Astrocyte of the spinal cord (primary cell): ENCODE measurements around the gene CCDC88C.

Source experiments
- DNase-seq: peaks from one replicate; pipeline ENCODE4 v3.0.0; 2011; ENCODE audit warnings: low read depth, low spot score
- H3K4me3 ChIP-seq: 2 replicates; pipeline ENCODE4 v1.5.1; 2011; ENCODE audit warnings: low read depth, mild to moderate bottlenecking, low read length, moderate library complexity
- in situ Hi-C: cut with HindIII; loops from 2 replicates; pipeline ENCODE4 v1.10.0; 2017; ENCODE audit warnings: low sequenced_read_pairs
- TF ChIP-seq, protein P1 (sequence below): IDR thresholded peaks from 2 replicates; pipeline ENCODE4 v1.5.1; 2012; ENCODE audit warnings: low read depth, mild to moderate bottlenecking, low read length, inconsistent platforms

CCDC88C gene

DNA sequence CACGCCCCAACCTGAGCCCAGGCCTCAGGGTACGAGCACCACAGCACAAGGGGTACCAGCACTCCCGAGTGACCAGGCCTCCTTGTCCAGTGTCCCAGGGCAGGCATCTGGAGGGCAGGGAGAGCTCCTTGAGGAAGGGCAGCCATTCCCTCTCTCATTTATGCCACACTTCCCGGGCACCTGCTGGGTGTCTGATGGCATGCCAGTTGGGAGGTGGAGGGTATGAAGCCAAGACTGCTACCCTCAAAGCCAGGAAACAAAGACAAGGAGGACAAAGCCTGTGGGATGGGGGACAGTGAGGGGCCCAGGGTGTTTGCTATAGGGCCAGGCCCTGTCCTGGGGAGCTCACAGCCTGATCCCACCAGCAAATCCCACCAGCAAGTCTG lies 45.6 kb downstream of the CCDC88C start:
- TF ChIP-seq, protein P1, sequence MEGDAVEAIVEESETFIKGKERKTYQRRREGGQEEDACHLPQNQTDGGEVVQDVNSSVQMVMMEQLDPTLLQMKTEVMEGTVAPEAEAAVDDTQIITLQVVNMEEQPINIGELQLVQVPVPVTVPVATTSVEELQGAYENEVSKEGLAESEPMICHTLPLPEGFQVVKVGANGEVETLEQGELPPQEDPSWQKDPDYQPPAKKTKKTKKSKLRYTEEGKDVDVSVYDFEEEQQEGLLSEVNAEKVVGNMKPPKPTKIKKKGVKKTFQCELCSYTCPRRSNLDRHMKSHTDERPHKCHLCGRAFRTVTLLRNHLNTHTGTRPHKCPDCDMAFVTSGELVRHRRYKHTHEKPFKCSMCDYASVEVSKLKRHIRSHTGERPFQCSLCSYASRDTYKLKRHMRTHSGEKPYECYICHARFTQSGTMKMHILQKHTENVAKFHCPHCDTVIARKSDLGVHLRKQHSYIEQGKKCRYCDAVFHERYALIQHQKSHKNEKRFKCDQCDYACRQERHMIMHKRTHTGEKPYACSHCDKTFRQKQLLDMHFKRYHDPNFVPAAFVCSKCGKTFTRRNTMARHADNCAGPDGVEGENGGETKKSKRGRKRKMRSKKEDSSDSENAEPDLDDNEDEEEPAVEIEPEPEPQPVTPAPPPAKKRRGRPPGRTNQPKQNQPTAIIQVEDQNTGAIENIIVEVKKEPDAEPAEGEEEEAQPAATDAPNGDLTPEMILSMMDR, result no peak
- no peak for DNase-seq
- no peak overlapping the region for H3K4me3 ChIP-seq
- in situ Hi-C loops, result no loop called here

DNA sequence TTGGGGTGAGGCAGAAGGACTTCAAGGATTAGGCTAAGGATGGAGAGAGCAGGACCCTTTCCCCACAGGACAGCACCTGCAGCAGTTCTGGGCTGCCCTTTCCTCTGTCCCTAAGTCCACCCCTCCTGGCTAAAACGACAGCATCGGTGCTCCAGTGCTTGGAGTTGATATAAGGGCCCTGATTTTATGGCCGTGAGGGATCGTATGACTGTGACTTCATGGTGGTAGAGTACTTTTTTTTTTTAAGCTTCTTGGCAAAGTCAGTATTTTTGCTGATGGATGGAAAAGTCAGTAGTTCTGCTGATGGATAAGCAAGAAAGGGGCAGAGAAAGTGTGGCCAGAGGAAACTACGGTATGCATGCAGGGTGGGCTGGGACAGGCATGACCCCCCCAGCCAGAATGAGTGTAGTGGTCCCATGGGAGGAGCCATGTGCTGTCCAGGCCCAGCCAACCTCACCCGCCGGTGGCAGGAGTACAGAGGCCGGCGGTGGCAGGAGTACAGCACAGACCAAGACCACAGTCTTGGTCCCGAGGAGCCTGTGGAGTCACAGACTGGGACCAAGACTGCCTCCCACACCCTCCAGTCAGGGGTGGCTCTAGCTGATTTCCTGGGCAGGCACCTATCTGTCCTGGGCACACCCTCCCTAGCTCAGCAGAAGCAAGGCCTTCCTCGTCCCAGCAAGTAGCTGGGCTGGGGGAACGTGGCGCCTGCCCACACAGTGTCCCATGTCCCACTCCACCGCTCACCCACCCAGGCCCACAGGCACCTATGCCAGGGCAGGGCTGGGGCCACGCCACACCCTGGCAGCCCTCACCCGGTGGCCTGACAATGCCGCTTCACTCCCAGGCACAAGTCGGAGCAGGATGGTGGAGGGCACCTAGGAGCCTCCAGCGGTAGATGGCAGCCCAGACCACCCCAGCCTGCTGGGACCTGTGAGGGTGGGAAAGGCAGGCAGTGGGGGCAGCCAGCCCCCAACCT lies 46.3 kb downstream of the CCDC88C start:
- no peak overlapping the region for H3K4me3 ChIP-seq
- no peak for DNase-seq
- in situ Hi-C loops, result no loop called here
- TF ChIP-seq, protein P1, result no peak

DNA sequence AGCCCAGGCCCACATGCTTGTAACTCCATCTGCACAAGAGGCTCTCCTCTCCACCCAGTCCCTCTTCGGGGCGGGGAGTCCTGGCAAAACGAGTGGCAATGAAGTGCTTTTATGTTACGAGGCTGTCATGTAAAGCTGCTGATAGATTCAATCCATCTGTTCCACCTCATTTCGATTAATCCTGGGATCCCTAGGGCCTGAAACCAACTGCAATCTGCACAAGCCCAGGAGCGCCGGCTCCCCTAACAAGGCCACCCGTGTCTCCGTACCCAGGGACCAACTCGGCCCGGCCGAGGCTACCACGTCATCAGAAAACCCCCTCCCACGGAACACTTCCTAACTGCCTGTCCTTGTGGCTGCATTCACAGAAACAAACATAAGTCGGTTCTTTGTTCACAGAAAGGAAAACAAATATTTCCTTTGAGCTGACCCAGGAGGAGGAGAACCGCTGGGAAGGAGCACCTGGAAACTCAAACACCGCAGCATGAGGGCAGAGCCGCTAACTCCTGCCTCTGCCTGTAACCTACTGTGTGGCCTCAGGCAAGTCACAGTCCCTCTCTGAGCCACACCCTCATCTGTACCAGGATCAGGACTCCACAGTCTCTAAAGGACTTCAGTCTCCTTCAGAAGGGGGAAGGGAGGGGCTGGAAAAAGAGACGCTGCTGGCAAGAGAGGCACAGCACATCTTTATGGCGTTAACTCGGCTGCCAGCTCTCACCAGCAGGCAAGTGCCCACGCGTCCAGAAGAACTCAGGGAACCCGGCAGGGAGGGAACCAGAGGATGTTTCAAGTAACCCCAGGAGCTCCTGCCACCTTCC lies 47.8 kb downstream of the CCDC88C start:
- DNase-seq, result no peak
- H3K4me3 ChIP-seq, result no peak overlapping the region
- in situ Hi-C loops, result no loop called here
- TF ChIP-seq, protein P1, result no peak

DNA sequence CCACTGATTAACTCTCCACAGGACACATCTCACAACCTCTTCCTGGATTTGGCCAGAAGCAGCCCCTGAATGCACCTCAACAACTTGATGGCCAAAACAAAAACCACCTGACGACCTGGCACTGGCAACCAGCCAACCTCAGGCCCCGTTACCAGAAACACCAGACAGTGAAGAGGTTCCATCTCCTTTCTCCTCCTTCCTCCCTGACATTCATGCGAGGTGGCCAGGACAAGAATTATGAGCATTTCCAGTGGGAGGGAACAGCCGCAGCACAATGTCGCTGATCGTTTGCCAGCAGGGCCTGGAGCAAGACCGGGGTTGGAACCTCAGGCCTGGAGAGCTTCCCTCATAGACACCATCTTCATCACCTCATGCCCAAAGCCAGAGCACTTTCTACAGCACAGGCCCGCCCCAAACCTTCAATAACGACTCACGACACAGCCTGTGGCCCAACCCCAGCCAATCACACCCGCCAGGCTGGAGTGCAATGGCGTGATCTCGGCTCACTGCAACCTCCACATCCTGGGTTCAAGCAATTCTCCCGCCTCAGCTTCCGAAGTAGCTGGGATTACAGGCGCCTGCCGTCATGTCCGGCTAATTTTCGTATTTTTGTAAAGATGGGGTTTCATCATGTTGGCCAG lies 48.7 kb downstream of the CCDC88C start:
- H3K4me3 ChIP-seq, result no peak overlapping the region
- DNase-seq, result no peak
- TF ChIP-seq, protein P1, result no peak
- in situ Hi-C loops, result no loop called here

DNA sequence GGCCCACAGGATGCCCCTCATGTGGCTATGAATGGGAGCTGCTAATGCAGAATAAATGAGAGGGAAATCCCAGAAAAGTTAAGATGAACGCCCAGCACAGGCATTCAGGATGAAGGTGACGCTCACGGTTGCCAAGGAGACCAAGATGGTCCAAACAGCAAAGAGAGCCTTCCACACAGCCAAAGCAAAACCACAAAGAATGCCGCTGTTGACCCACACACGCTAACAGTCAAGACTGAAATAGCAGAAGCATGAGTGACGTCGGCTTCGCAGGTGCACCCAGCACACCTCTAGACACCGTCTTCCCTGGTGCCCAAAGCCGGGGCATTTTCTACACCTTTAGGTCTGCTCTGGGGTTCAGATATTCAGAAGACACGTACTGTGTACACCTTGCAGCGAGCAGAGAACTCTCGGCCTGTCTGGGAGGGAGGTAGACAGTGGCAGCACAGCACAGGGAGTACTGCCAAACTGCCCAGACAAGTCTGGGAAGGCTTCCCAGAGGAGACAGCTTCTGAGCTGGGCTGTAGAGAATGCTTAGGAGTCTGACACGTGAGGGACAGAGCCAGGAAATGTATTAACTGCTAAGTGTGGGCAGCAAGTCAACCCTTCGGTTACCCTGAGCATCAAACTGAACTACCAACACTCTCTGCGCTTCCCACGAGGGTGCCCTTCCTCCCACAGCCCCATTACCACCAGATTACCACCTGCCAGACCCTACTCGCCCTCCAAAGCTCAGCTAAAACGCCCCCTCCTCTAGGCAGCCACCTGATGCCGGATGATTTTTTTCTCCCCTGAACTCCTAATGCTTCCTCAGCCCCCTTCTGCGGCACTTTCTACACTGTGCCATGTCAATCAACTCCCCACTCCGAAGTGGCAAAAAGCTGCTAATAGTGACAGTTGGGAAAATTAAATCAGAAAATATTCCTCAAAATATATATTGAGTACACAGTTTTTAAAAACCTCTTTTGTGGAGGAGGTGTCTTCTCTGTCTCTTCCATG lies 50.1 kb downstream of the CCDC88C start:
- in situ Hi-C loops, result no loop called here
- H3K4me3 ChIP-seq, result no peak overlapping the region
- peak; percentile 90 for DNase-seq
- TF ChIP-seq, protein P1, result no peak
